ENCODE measurements around the gene KPTN.

- TF ChIP-seq CTCF (IDR thresholded peaks at IDR 0.05) = no peak
- TF ChIP-seq ZFX (IDR thresholded peaks at IDR 0.05; ENCODE audit: borderline replicate concordance) = no peak
These were observed 51.9 kb downstream of the KPTN start for GRCh38 chr19:47432091-47432490.
